ENCODE data around the gene DTX4.
A peak's percentile ranks its signal among the peaks of the same experiment; 100 is the strongest.

The DTX4 gene

DNA sequence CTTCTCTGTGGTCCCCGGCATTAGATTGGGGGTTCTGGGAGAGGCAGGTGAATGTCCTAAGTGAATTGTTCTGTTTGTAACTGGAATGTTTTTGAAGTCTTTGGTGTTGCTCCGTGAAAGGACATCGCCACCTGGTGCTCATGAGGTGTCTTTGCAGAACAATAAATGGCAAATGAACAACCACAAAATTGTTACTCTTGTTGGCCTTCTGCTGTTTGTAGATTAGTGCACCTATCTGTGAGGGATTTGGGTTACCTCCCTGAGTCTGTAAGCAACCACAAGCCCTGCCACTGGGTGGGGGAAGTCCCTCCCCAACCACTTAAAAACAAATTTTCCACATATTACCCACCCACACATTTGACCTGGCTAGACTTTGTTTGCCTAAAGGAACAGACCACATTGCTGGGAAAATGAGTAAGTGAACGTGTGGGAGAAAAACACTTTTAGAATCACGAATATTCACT is 36.1 kb downstream of the DTX4 start:
- H3K36me3 ChIP-seq (ENCODE audit: insufficient read depth, low read length): no peaks in the 10 kb centered on the region
- no peaks in the 10 kb centered on the region for H3K27me3 ChIP-seq (ENCODE audit: insufficient read depth, low read length, poor library complexity, severe bottlenecking)
- no peaks in the 10 kb centered on the region for H4K20me1 ChIP-seq (ENCODE audit: insufficient read depth, low read length, poor library complexity, severe bottlenecking)
- H3K9me3 ChIP-seq (ENCODE audit: insufficient read depth, low read depth, low read length): no peaks in the 10 kb centered on the region
- peak overlapping the region; percentile 63; the same call in 1 of the 2 replicates for H2AFZ ChIP-seq (ENCODE audit: low read length)
- no peak overlapping the region for H3K9ac ChIP-seq (ENCODE audit: low read depth, low read length, poor library complexity, severe bottlenecking)
- no peaks in the 10 kb centered on the region for H3K79me2 ChIP-seq (ENCODE audit: insufficient read depth, low read length)
- no peaks in the 10 kb centered on the region for H3K9me2 ChIP-seq (replicated peaks; ENCODE audit: low read depth, low read length)
- H3K4me1 ChIP-seq (ENCODE audit: insufficient read depth, low read length, poor library complexity, severe bottlenecking): no peaks in the 10 kb centered on the region
- H3F3A ChIP-seq (ENCODE audit: low read depth): no peaks in the 10 kb centered on the region
- no peak overlapping the region for H3K4me2 ChIP-seq (ENCODE audit: low read depth, low read length, poor library complexity, severe bottlenecking)
- H3K4me3 ChIP-seq (ENCODE audit: low read length, poor library complexity, severe bottlenecking): no peak overlapping the region
- TF ChIP-seq EZH2phosphoT487 (IDR thresholded peaks at IDR 0.05; ENCODE audit: borderline replicate concordance): no peak
- TF ChIP-seq, protein P1, sequence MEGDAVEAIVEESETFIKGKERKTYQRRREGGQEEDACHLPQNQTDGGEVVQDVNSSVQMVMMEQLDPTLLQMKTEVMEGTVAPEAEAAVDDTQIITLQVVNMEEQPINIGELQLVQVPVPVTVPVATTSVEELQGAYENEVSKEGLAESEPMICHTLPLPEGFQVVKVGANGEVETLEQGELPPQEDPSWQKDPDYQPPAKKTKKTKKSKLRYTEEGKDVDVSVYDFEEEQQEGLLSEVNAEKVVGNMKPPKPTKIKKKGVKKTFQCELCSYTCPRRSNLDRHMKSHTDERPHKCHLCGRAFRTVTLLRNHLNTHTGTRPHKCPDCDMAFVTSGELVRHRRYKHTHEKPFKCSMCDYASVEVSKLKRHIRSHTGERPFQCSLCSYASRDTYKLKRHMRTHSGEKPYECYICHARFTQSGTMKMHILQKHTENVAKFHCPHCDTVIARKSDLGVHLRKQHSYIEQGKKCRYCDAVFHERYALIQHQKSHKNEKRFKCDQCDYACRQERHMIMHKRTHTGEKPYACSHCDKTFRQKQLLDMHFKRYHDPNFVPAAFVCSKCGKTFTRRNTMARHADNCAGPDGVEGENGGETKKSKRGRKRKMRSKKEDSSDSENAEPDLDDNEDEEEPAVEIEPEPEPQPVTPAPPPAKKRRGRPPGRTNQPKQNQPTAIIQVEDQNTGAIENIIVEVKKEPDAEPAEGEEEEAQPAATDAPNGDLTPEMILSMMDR (conservative IDR thresholded peaks at IDR 0.05; ENCODE audit: low read length): peak; percentile 78

DNA sequence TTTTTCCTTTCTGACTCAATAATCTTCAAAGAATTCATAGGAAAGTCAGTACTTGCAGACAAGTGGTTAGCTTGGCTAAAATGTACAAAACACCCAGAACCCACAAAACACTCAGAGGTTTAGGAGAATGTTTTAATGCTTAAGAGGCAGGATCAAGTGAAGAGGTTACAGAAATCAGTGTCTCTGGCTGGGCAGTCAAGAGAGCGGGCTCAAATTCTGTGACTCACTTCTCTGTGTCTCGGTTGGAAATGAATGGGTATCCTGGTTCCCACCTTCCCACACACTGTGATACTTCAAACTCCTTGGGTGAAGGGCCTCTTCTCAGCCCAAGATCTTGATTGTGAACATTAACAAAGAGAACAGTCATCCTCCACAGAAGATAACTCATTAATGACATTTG is 37.0 kb downstream of the DTX4 start:
- Histone ChIP-seq H3K36me3 (ENCODE audit: insufficient read depth, low read length) (no peaks in the 10 kb centered on the region), H4K20me1 (ENCODE audit: insufficient read depth, low read length, poor library complexity, severe bottlenecking) (no peaks in the 10 kb centered on the region), H3K9me2 (replicated peaks; ENCODE audit: low read depth, low read length) (no peaks in the 10 kb centered on the region), H3F3A (ENCODE audit: low read depth) (no peaks in the 10 kb centered on the region), H3K9ac (ENCODE audit: low read depth, low read length, poor library complexity, severe bottlenecking) (no peak overlapping the region), H3K27me3 (ENCODE audit: insufficient read depth, low read length, poor library complexity, severe bottlenecking) (no peaks in the 10 kb centered on the region), H2AFZ (ENCODE audit: low read length) (no peak overlapping the region), H3K9me3 (ENCODE audit: insufficient read depth, low read depth, low read length) (no peaks in the 10 kb centered on the region), H3K4me2 (ENCODE audit: low read depth, low read length, poor library complexity, severe bottlenecking) (no peak overlapping the region), H3K4me1 (ENCODE audit: insufficient read depth, low read length, poor library complexity, severe bottlenecking) (no peaks in the 10 kb centered on the region), H3K4me3 (ENCODE audit: low read length, poor library complexity, severe bottlenecking) (no peak overlapping the region), H3K79me2 (ENCODE audit: insufficient read depth, low read length) (no peaks in the 10 kb centered on the region)
- TF ChIP-seq, protein P1 (conservative IDR thresholded peaks at IDR 0.05; ENCODE audit: low read length): no peak
- TF ChIP-seq EZH2phosphoT487 (IDR thresholded peaks at IDR 0.05; ENCODE audit: borderline replicate concordance): no peak

DNA sequence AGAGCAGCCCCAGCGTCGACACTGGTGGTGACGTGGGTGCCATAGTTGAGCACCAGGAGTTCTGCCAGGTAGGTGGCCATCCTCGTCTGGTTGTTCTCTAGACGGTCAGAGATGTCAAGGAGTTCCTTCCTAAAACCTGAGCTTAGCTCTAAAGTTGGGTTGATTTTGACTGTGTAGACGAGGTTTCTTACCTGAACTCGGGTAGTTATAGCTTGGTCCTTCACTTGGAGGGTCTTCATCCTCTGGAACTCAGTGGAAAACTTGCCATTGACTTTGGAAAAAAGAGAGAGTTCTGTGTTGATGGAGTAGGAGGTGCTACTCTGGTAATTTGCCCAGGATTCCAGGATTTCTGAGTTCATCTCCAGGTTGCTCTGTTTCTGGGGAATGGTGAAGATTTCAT is 40.3 kb downstream of the DTX4 start:
- H3K9ac ChIP-seq (ENCODE audit: low read depth, low read length, poor library complexity, severe bottlenecking): no peak overlapping the region
- no peaks in the 10 kb centered on the region for H3K9me3 ChIP-seq (ENCODE audit: insufficient read depth, low read depth, low read length)
- no peaks in the 10 kb centered on the region for H4K20me1 ChIP-seq (ENCODE audit: insufficient read depth, low read length, poor library complexity, severe bottlenecking)
- H3K4me1 ChIP-seq (ENCODE audit: insufficient read depth, low read length, poor library complexity, severe bottlenecking): peaks cover 7% of the 10 kb centered on the region
- no peak overlapping the region for H2AFZ ChIP-seq (ENCODE audit: low read length)
- H3F3A ChIP-seq (ENCODE audit: low read depth): no peaks in the 10 kb centered on the region
- H3K27me3 ChIP-seq (ENCODE audit: insufficient read depth, low read length, poor library complexity, severe bottlenecking): no peaks in the 10 kb centered on the region
- H3K36me3 ChIP-seq (ENCODE audit: insufficient read depth, low read length): no peaks in the 10 kb centered on the region
- no peak overlapping the region for H3K4me3 ChIP-seq (ENCODE audit: low read length, poor library complexity, severe bottlenecking)
- TF ChIP-seq, protein P1 (conservative IDR thresholded peaks at IDR 0.05; ENCODE audit: low read length): no peak
- TF ChIP-seq EZH2phosphoT487 (IDR thresholded peaks at IDR 0.05; ENCODE audit: borderline replicate concordance): no peak
- H3K79me2 ChIP-seq (ENCODE audit: insufficient read depth, low read length): no peaks in the 10 kb centered on the region
- no peak overlapping the region for H3K4me2 ChIP-seq (ENCODE audit: low read depth, low read length, poor library complexity, severe bottlenecking)
- H3K9me2 ChIP-seq (replicated peaks; ENCODE audit: low read depth, low read length): no peaks in the 10 kb centered on the region

Data from Loucy (cell line).